Heart right ventricle (tissue), 16 donors: Measurements from ENCODE around the gene PKIB. TPM values are rescaled to one million over a fixed set of nuclear protein-coding genes. Genes with fewer than 3 reads are reported as not detected.

ENCODE experiments used
- ATAC-seq, 8 donors: fragments of 200-7000 bp; cut with Tn5 transposase; one replicate each; pipeline ENCODE4 v1.9.1; 2020; ENCODE audit warnings: mild to moderate bottlenecking in 8 of 8, moderate library complexity in 8 of 8, moderate number of reproducible peaks in 1 of 8
- DNase-seq, 2 donors: peaks; one replicate each; pipeline ENCODE4 v3.0.0-alpha.2; 2020
- H3K27ac ChIP-seq, 10 donors: fragments of 200-600 bp; sonication (generic) in 2 of 10; one replicate each; pipeline versions ENCODE4 v1.5.0 to v1.8.0; 2020 to 2022; ENCODE audit warnings: mild to moderate bottlenecking in 3 of 10
- H3K27me3 ChIP-seq, 7 donors: fragments of 200-600 bp; one replicate each; pipeline ENCODE4 v1.8.0; 2021 to 2022; ENCODE audit warnings: mild to moderate bottlenecking in 2 of 7
- H3K36me3 ChIP-seq, 9 donors: fragments of 200-600 bp; sonication (generic) in 1 of 9; one replicate each; pipeline versions ENCODE4 v1.5.0 to v1.8.0; 2020 to 2022; ENCODE audit warnings: mild to moderate bottlenecking in 2 of 9
- H3K4me1 ChIP-seq, 9 donors: fragments of 200-600 bp; sonication (generic) in 1 of 9; one replicate each; pipeline versions ENCODE4 v1.5.0 to v1.8.0; 2020 to 2022; ENCODE audit warnings: mild to moderate bottlenecking in 4 of 9
- H3K4me3 ChIP-seq, 10 donors: fragments of 200-600 bp; sonication (generic) in 2 of 10; one replicate each; pipeline versions ENCODE4 v1.5.0 to v1.8.0; 2020 to 2022; ENCODE audit warnings: mild to moderate bottlenecking in 7 of 10, moderate library complexity in 2 of 10
- H3K9me3 ChIP-seq, 11 donors: fragments of 200-600 bp in 10 of 11; sonication (generic) in 2 of 11; one replicate each; pipeline versions ENCODE4 v1.5.0 to v1.8.0; 2013 to 2022; ENCODE audit warnings: mild to moderate bottlenecking in 2 of 11, control low read depth in 1 of 11, moderate library complexity in 1 of 11
- WGBS, 2 donors: extraction: QIAGEN DNeasy Blood & Tissue Kit; methylation state at CpG; one replicate each; pipeline ENCODE4 v1.1.7; 2013; ENCODE audit warnings: inconsistent platforms in 1 of 2; 5-methylcytosine and 5-hydroxymethylcytosine counted together
- intact Hi-C, 10 donors: fragments of 100-400 bp; cut with DNase I; formaldehyde crosslinking; loops; one replicate each; pipeline versions ENCODE4 v1.11.1 to v1.14.2; 2022
- polyA plus RNA-seq, 2 donors: library from polyadenylated mRNA; stranded (reverse); fragments of 200-250 nt; gene quantifications; one replicate each; pipeline ENCODE4 v1.2.3, GENCODE V29; 2013
- total RNA-seq, 10 donors: library from RNA; stranded (reverse); fragmentation: NEBNext Ultra II Directional in 3 of 10; extraction: Animal tissue kit (Norgen Biotek cat#: 25700) in 3 of 10; gene quantifications; one replicate each; pipeline versions ENCODE4 v1.2.1 to v1.2.4, GENCODE V29; 2021 to 2023
- TF ChIP-seq, protein P1 (sequence below), 9 donors: fragments of 200-600 bp; sonication (generic) in 2 of 9; IDR thresholded peaks; one replicate each; pipeline versions ENCODE4 v1.5.0 to v1.8.0; 2021 to 2022; ENCODE audit warnings: antibody characterized with exemption in 9 of 9, mild to moderate bottlenecking in 5 of 9, moderate library complexity in 1 of 9
- donor health status: Arrhythmogenic right ventricular cardiomyopathy.
- donor health status: ischemic (EF 13 %, LVEDD 7.1; RV severe dilation, severe dysfunction).
- donor health status: healthy with polysubstance abuse.
- donor health status: DM: no; HTN: yes; CAD: no.
- donor health status: DM: no; HTN: no; CAD: no.
- donor health status: ischemic (EF 25% LVEDD 6.9; RV normal size, moderate dysfunction).
- donor health status: ischemic (EF 25% LVEDD 5.7; RV mildly dilated, moderate dysfunction).
- donor health status: healthy.
- donor health status: DM: yes; HTN: yes; CAD: no.
- donor health status: Ischemic cardiomyopathy.
- donor health status: ischemic (EF 35%, LVEDD 5.7; RV mildly dilated, moderate dysfunction).
- donor health status: nonischemic (EF 11% LVEDD 7.7; RV severe dilation, severe dysfunction).
- donor health status: DM: yes; HTN: yes; CAD: no.
- donor health status: PGD.
- donor health status: ischemic (EF 29% LVEDD 5.4; RV normal size, mild dysfunction).
- donor health status: nonischemic (EF 23%, LVEDD 6.1; RV moderate dilation, normal function).

The PKIB gene
- total and polyA plus RNA-seq, 12 donors: 0.26 to 0.96 (median 0.38) TPM; not detected in 4

DNA sequence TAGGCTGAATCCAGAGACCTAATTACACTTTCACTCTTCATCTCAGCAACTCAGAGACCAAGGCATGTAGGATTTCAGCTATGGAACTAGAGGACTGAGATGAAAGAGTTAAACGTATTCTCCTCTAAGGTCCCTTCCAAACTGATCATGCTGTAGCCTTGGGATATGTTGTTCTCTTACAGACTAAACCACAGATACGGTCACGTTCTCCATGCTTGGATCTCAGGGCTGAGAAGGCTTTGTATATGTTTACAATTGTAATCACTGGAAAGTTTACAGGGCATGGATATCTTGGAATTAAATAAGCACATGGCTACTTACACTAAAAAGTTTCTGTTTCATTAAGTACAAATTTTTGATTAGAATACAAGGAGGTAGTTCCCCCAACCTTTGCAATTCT lies 50.1 kb downstream of the PKIB start:
- Histone ChIP-seq H3K9me3 (no peaks in the 10 kb centered on the region), H3K27ac (no peak overlapping the region), H3K27me3 (peaks cover 0 to 5% (median 0%) of the 10 kb centered on the region in 7 donors), H3K36me3 (no peaks in the 10 kb centered on the region), H3K4me1 (no peaks in the 10 kb centered on the region), H3K4me3 (no peak overlapping the region)
- ATAC-seq (no peak), DNase-seq (no peak)
- intact Hi-C loops: no loop called here
- WGBS, 2 donors: 54 to 62% methylated on average over 3 of the region's 3 CpGs
- TF ChIP-seq, protein P1, sequence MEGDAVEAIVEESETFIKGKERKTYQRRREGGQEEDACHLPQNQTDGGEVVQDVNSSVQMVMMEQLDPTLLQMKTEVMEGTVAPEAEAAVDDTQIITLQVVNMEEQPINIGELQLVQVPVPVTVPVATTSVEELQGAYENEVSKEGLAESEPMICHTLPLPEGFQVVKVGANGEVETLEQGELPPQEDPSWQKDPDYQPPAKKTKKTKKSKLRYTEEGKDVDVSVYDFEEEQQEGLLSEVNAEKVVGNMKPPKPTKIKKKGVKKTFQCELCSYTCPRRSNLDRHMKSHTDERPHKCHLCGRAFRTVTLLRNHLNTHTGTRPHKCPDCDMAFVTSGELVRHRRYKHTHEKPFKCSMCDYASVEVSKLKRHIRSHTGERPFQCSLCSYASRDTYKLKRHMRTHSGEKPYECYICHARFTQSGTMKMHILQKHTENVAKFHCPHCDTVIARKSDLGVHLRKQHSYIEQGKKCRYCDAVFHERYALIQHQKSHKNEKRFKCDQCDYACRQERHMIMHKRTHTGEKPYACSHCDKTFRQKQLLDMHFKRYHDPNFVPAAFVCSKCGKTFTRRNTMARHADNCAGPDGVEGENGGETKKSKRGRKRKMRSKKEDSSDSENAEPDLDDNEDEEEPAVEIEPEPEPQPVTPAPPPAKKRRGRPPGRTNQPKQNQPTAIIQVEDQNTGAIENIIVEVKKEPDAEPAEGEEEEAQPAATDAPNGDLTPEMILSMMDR (IDR thresholded peaks at IDR 0.05): no peak

DNA sequence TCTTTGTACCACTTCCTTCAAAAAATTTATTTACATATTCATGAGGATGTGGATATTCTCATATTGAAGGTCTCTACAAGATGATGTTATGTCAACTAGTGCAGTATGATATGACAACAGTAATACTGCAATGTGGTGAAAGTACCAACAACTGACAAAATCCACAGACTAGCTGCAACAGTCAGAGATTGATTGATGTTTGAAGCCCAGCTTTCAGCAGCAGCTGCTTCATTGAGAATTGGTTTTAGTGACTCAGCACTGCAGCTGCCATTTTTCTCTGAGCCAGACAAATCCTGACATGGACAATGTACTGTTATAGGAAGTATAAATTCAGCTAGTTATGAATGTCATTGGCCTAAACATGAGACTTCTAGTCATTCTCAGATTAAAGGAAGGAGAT lies 53.8 kb downstream of the PKIB start:
- TF ChIP-seq, protein P1 (IDR thresholded peaks at IDR 0.05): no peak
- DNase-seq (no peak), ATAC-seq (no peak)
- no peaks in the 10 kb centered on the region for H3K36me3 ChIP-seq
- H3K4me3 ChIP-seq: no peak overlapping the region
- intact Hi-C loops: no loop called here
- H3K27ac ChIP-seq: no peak overlapping the region
- H3K4me1 ChIP-seq: no peaks in the 10 kb centered on the region
- H3K27me3 ChIP-seq: no peaks in the 10 kb centered on the region
- H3K9me3 ChIP-seq: no peaks in the 10 kb centered on the region

DNA sequence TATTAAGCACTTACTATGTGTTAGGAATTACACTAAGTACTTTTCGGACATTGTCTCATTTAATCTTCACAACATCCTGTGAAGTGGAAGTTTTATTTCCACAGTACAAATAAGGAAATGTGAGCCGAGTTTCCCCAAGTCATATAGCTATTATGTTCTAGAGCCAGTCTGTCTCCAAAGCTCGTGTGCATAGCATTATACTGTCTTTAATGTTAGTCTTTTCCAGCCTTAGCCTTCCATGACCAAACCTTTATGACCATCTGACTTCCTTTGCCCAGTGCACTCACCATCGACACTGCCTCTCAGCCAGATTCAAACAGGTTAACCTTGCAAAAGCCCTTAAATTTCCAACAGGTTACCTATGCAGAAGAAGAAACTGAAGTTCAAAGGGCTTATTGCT lies 55.7 kb downstream of the PKIB start:
- H3K4me1 ChIP-seq: no peaks in the 10 kb centered on the region
- intact Hi-C loops: no loop called here
- 72 to 78% methylated on average over 4 of the region's 4 CpGs for WGBS, 2 donors

DNA sequence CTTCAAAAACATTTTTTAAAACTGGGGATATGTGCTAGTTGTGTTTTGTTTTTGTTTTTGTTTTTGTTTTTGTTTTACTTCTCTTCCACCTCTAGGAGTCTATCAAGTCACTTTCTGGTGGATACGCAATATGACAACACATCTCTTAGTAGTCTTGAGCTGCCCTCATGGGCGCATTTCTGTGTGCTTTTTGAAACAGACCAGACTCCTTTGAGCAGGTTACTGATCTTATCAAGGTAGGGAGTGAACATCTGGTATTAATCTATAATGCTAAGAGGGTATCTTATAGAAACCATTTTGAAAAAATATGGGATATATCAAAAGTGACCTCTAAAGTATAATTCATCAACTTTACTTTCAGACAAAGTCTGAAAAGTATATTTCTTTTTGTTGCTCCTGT lies 56.2 kb downstream of the PKIB start:
- TF ChIP-seq, protein P1 (IDR thresholded peaks at IDR 0.05): no peak
- Histone ChIP-seq H3K4me1 (no peaks in the 10 kb centered on the region), H3K4me3 (no peak overlapping the region), H3K36me3 (no peaks in the 10 kb centered on the region), H3K27ac (no peak overlapping the region), H3K27me3 (no peaks in the 10 kb centered on the region), H3K9me3 (no peaks in the 10 kb centered on the region)
- ATAC-seq: no peak
- WGBS, 2 donors: 84 to 86% methylated on average over 2 of the region's 2 CpGs
- intact Hi-C loops: no loop called here
- no peak for DNase-seq

More for the DNA sequence above, 55.7 kb downstream of the PKIB start:
- TF ChIP-seq, protein P1 (IDR thresholded peaks at IDR 0.05): no peak
- DNase-seq: no peak
- no peak for ATAC-seq
- Histone ChIP-seq H3K4me3 (no peak overlapping the region), H3K9me3 (no peaks in the 10 kb centered on the region), H3K36me3 (no peaks in the 10 kb centered on the region), H3K27me3 (no peaks in the 10 kb centered on the region), H3K27ac (no peak overlapping the region)

DNA sequence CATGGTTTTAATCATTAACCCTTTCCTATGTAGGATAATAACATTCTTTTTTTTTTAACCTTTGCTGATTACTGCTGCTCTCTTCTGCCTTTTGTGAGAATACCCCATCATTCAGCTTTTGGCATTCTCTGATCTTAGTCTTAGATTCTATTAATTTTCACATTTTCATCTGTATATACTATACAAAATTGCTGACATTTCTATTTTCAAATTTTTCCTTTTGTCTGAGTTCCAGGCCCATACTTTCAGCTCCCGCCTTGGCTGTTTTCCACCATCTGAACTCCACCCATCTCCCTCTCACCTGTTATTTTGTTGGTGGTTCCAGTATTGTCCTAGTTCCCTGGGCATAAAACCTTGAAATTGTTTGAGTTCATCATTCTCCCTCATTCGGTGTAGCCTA lies 59.2 kb downstream of the PKIB start:
- Histone ChIP-seq H3K27ac (no peak overlapping the region), H3K27me3 (no peaks in the 10 kb centered on the region), H3K4me3 (no peak overlapping the region), H3K36me3 (no peaks in the 10 kb centered on the region), H3K4me1 (no peaks in the 10 kb centered on the region), H3K9me3 (no peaks in the 10 kb centered on the region)
- no peak for ATAC-seq
- intact Hi-C loops: no loop called here
- TF ChIP-seq, protein P1 (IDR thresholded peaks at IDR 0.05): no peak
- no peak for DNase-seq
- WGBS, 2 donors: 41 to 69% methylated on average over 2 of the region's 2 CpGs
